Stimulated activated CD8-positive, alpha-beta memory T cell treated with anti-CD3 and anti-CD28 coated beads, Interleukin-15, amount 100 ng/mL, for 48 hours (primary cell): ENCODE results near the gene RAB11FIP4.

Source experiments
- DNase-seq, 2 donors: peaks; one replicate each; pipeline ENCODE4 v3.0.0-alpha.2; 2020; ENCODE audit warnings: low read depth in 2 of 2

The RAB11FIP4 gene

GRCh38 chr17:31408586-31408985 is 17.1 kb downstream of the RAB11FIP4 start:
- no peak for DNase-seq

GRCh38 chr17:31411707-31412285 is 20.3 kb downstream of the RAB11FIP4 start:
- no peak for DNase-seq

- DNase-seq: no peak
These were observed 21.0 kb downstream of the RAB11FIP4 start for GRCh38 chr17:31412511-31412910.

- no peak for DNase-seq
These were observed 21.8 kb downstream of the RAB11FIP4 start for GRCh38 chr17:31413081-31413799.

- DNase-seq: no peak
These were observed 22.5 kb downstream of the RAB11FIP4 start for GRCh38 chr17:31413874-31414549.

DNA sequence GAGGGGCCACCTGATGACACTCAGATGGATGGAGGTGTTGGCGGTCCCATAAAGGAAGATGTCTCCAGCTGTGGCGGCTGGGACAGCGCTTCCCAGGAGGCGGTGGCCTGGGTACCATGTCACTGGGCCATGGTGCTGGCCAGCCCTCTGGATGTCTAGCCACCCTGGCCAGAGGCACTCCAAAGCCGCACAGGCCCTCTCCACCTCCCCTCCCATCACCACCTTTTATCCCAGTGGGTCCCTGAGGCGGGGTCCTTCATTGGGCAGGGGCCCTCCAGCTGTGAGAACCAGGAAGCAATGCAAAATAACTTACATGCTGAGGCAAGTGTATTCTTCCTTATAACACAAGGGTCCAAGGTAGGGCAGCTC is 23.1 kb downstream of the RAB11FIP4 start:
- DNase-seq: no peak

DNA sequence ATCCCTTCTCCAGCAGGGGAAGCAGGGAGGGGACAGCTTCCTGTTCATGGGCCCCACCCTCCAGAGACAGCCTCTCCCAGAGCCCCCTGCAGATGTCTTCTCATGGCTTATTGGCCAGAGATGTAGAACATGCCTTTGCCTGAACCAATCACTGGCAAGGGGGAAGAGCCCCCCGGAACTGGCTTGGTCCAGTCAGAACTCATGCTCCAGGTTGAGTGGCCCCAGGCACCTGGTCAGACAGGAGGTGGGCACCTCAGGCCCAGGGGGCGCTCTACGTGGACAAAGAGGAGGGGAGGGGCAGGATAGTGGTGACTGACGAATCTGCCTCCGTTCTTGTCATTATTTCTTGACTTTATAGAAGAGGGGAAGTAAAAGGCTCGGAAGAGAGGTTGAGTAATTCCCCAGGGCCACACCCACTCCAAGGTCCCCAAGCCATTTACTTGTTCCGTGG is 23.6 kb downstream of the RAB11FIP4 start:
- DNase-seq: no peak

DNA sequence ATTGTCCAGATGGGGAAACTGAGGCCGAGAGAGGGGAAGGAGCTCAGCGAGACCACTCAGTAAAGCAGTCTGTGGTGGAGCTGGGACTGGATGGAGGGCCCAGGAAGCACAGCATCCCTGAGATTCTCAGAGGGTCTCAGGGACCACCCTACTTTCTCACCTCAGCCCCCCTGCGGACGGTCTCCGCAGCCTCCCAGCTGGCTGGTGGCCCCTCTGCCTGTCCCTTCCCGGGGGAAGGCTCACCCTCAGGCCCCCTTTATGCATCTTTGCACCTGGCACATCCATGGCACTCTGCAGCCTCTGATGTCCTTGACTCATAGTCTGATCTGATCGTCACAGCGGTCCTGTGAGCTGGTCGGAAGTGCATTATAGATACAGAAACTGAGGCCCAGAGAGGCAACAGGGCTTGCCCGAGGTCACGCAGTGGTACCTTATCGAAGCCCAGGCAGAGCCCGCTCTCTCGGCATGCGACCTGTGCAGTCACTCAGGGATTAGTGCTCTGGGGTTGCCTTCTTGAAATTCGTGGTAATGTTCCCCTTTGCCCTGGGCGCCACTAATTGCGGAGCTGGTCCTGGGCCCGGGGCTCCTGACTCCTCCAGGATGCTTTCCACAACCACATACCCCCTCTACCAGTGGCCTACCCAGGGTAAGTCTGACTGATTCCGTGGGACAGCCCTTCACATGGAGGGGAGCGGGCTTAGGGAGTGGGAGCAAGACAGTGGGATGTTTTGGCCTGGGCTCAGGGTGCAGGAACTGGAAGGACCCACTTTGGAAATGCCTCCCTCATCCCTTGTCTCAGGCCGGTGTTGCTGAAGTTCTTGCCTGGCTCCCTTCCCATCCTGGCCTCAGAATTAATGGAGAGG is 24.4 kb downstream of the RAB11FIP4 start:
- DNase-seq: no peak

DNA sequence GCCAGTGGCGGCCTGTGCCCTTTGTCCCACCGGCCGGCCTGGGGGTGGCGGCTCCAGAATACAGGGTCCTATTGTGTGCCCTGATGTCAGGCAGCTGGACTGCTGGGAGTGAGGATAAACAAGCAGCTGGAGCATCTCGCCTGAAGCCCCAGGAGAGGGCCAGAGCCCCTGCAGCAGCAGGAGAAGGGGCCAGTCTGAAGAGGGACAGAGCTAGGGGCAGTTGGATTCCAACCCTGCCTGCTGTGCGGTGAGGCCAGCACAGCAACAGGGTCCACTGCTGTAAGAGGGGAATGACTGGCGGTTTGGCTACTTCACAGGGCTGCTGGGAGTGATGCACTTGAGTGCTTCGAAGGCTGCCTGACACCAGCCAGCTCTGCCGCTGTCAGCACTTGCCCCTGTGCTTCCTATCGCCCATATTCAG is 25.0 kb downstream of the RAB11FIP4 start:
- DNase-seq: no peak

DNA sequence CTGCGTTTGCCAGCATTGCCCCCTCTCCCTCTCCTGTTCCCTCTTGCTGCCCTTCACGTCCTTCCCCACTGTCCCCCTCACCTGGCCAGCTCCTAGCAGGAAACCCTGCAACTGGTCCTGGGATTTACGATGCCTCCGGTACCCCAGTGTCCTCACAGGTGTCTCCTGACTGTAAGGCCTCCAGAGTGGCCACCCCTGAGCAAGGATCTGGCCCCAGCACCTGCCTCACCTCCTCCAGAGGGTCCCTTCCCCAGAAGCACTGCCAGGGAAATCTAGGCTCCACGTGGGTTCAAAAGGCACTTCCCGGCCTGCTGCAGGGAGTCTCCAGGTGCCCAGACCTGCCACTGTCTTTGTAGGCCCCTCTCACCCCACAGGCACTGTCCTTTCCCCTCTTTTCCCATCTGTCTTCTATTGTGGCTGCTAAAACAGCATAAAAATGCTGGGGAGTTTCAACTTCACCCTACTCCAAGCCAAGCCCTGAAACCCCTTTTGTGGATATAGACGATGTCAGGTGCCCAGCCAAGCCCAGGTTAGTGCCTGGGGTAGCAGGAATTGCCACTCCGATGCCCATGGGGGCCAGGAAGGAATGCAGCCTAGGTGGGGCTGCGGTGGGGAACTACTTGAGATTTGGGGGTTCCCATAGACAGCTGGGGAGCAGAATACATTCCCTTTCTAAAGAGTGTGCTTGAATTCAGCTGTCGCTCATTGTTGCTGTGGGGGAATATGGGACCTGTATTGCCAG is 25.7 kb downstream of the RAB11FIP4 start:
- no peak for DNase-seq

- DNase-seq: no peak
These were observed 27.4 kb downstream of the RAB11FIP4 start for GRCh38 chr17:31418773-31419350.

GRCh38 chr17:31422443-31422842 is 31.0 kb downstream of the RAB11FIP4 start:
- DNase-seq: no peak

DNA sequence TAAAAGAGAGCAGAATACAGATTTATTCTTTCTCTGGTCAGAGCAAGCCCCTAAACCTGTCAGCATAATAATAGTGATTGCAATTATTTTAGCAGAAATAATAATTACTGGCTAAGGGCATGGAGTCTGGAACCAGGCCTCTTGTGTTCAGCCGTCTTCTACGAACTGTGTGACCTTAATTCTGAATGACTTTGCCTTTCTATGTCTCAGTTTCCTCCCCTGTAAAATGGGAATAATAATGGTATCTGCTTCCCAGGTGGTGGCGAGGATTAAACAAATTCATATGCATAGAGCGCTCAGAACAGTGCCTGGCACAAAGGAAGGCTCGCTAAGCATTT is 33.4 kb downstream of the RAB11FIP4 start:
- DNase-seq: no peak

- no peak for DNase-seq
These were observed 34.0 kb downstream of the RAB11FIP4 start for GRCh38 chr17:31425282-31426040.

GRCh38 chr17:31427684-31428083 is 36.2 kb downstream of the RAB11FIP4 start:
- no peak for DNase-seq

DNA sequence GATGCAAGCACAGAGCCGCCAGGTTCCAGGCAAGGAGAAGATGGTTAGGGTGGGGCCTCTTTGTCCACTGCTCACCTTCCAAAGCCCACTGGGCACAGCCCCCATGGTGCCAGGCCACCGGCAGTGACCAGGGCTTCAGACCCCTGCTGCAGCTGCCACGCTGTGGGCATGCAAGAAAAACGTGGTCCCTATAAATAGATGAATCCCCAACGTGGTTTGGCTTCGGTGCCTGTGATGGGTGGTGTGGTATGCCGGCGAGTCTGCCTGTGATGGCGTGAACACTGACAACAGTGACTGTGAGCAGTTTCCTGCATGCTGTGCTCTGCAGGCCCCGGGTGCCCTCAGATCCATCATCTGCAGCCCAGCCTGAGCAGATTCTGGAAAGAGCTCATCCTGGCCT is 36.6 kb downstream of the RAB11FIP4 start:
- no peak for DNase-seq

GRCh38 chr17:31428512-31428911 is 37.0 kb downstream of the RAB11FIP4 start:
- DNase-seq: no peak

DNA sequence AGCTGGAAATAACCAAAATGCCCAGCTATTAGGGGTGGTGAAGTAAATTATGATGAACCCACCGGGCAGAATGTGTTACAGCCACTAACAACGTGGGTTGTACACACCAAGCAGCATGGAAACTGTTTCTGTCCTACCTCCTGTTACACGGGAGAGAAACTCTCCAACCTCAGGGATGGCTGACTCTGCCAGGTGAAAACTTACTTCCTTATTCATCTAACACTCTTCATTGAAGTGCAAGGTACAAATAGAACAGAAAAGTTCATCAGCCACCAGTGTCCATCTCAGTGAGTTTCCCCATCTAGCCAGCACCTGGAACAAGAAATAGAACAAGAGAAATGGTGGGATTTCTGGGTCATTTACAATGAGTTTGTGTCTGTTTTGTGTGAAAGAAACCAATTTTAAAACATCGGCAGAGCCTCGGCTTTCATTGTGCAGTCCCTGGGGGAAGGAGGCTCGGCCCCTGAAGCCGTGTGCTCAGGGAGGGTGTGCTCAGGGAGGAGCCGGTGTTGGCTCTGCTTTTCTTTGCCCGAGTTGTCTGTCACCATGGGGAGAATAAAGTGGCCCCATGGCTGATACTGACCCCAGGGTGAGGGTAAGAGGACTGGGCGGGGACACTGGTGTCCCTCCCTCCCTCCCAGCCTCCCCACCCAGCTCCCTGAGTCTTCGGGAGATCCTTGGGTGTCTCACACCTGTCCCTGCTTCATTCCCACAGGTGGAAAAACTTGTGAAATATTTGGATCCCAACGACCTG is 39.8 kb downstream of the RAB11FIP4 start:
- no peak for DNase-seq

- no peak for DNase-seq
These were observed 40.6 kb downstream of the RAB11FIP4 start for GRCh38 chr17:31431852-31432658.
